Thymus (tissue), 14 donors: Measurements from ENCODE around the gene LRRC34. TPM values are rescaled to one million over a fixed set of nuclear protein-coding genes. Genes with fewer than 3 reads are reported as not detected.

Experiments used
- DNase-seq, 9 donors: peaks; one replicate each; pipeline ENCODE4 v3.0.0-alpha.2; 2013; ENCODE audit warnings: low spot score in 9 of 9, low read depth in 6 of 9, missing footprints in 1 of 9
- H3K27ac ChIP-seq, 2 donors: one replicate each; pipeline ENCODE4 v1.5.1; 2013; ENCODE audit warnings: control low read depth in 1 of 2, low read depth in 1 of 2, low read length in 1 of 2, mild to moderate bottlenecking in 1 of 2, moderate library complexity in 1 of 2
- H3K27me3 ChIP-seq, 2 donors: one replicate each; pipeline ENCODE4 v1.5.1; 2013; ENCODE audit warnings: low read length in 1 of 2; ENCODE audit not compliant: control insufficient read depth in 2 of 2, insufficient read depth in 1 of 2
- H3K36me3 ChIP-seq, 2 donors: one replicate each; pipeline ENCODE4 v1.5.1; 2013; ENCODE audit warnings: low read length in 1 of 2, mild to moderate bottlenecking in 1 of 2, moderate library complexity in 1 of 2; ENCODE audit not compliant: control insufficient read depth in 2 of 2, insufficient read depth in 2 of 2
- H3K4me1 ChIP-seq, 2 donors: one replicate each; pipeline ENCODE4 v1.5.1; 2013; ENCODE audit warnings: low read length in 2 of 2; ENCODE audit not compliant: control insufficient read depth in 2 of 2, insufficient read depth in 2 of 2
- H3K4me3 ChIP-seq, 2 donors: one replicate each; pipeline ENCODE4 v1.5.1; 2013; ENCODE audit warnings: low read length in 2 of 2, control low read depth in 1 of 2, mild to moderate bottlenecking in 1 of 2
- H3K9me3 ChIP-seq, 2 donors: one replicate each; pipeline ENCODE4 v1.5.1; 2013; ENCODE audit warnings: low read length in 1 of 2, mild to moderate bottlenecking in 1 of 2; ENCODE audit not compliant: control insufficient read depth in 2 of 2, insufficient read depth in 1 of 2
- WGBS: extraction: QIAGEN DNeasy Blood & Tissue Kit; methylation state at CpG from one replicate; pipeline ENCODE4 v1.1.7; 2013; 5-methylcytosine and 5-hydroxymethylcytosine counted together
- long read RNA-seq, 10 donors: transcript quantifications; one replicate each; lab custom pipeline, GENCODE V29; 2026
- polyA plus RNA-seq: library from polyadenylated mRNA; stranded (reverse); fragments of 200-250 nt; gene quantifications from one replicate; pipeline ENCODE4 v1.2.3, GENCODE V29; 2013
- total RNA-seq: library from RNA; stranded (reverse); fragments of 120-200 nt; gene quantifications from one replicate; pipeline ENCODE4 v1.2.4, GENCODE V29; 2013
- donor health status: healthy.

The LRRC34 gene
- 5.9 TPM for total RNA-seq
- 2.6 TPM for polyA plus RNA-seq
- long read RNA-seq, donor 1, result 0 reads
- long read RNA-seq, donor 2, result 0 reads
- long read RNA-seq, donor 3, partial matches to known transcripts, result 0 of 1 reads
- long read RNA-seq, donor 3, other reads (novel, unspliced or antisense), result 0 of 1 reads
- long read RNA-seq, donor 4, result 0 reads
- long read RNA-seq, donor 5, partial matches to known transcripts, result 0 of 1 reads
- long read RNA-seq, donor 5, other reads (novel, unspliced or antisense), result 0 of 1 reads
- long read RNA-seq, donor 6, result 0 reads
- long read RNA-seq, donor 7, partial matches to known transcripts, result 0 of 1 reads
- long read RNA-seq, donor 7, other reads (novel, unspliced or antisense), result 0 of 1 reads
- long read RNA-seq, donor 8, result 0 reads
- long read RNA-seq, donor 9, partial matches to known transcripts, result 0 of 1 reads
- long read RNA-seq, donor 9, other reads (novel, unspliced or antisense), result 0 of 1 reads
- long read RNA-seq, donor 10, partial matches to known transcripts, result 0 of 1 reads
- long read RNA-seq, donor 10, other reads (novel, unspliced or antisense), result 0 of 1 reads

GRCh38 chr3:169812332-169813235 lies at the start of gene LRRC34, which contains the start of gene LRRIQ4:
Gene LRRC34, minus strand, starts transcription at chr3:169812904. Its CDS starts 356 bp downstream, at chr3:169812548.
Gene LRRIQ4, plus strand, starts transcription at chr3:169812870. Its CDS starts 9,052 bp downstream, at chr3:169821922.
- 3% methylated on average over 56 of the region's 56 CpGs for WGBS
- H3K27ac ChIP-seq, result peak within 1 kb of the TSS; percentile 80 to 85
- H3K4me3 ChIP-seq, result peak within 1 kb of the TSS; percentile 76 to 84
- no peaks in the 10 kb centered on the region for H3K36me3 ChIP-seq
- peaks cover 10 to 13% of the 10 kb centered on the region in 2 donors for H3K4me1 ChIP-seq
- H3K9me3 ChIP-seq, result peaks cover 0 to 2% of the 10 kb centered on the region in 2 donors
- H3K27me3 ChIP-seq, result peaks cover 0 to 12% of the 10 kb centered on the region in 2 donors
- peak; percentile 38 to 89 (median 72) for DNase-seq

GRCh38 chr3:169861871-169862270 lies 49.2 kb upstream of the LRRC34 start:
- Histone ChIP-seq H3K27ac (no peak overlapping the region), H3K4me3 (no peak overlapping the region), H3K27me3 (peaks cover 2 to 6% of the 10 kb centered on the region in 2 donors), H3K9me3 (no peaks in the 10 kb centered on the region), H3K4me1 (peaks cover 0 to 12% of the 10 kb centered on the region in 2 donors), H3K36me3 (no peaks in the 10 kb centered on the region)
- WGBS, result 98% methylated on average over 5 of the region's 5 CpGs
- no peak for DNase-seq

- 95% methylated on average over 2 of the region's 2 CpGs for WGBS
- no peak for DNase-seq
- Histone ChIP-seq H3K4me1 (no peaks in the 10 kb centered on the region), H3K9me3 (no peaks in the 10 kb centered on the region), H3K36me3 (no peaks in the 10 kb centered on the region), H3K27ac (no peak overlapping the region), H3K27me3 (peaks cover 2 to 9% of the 10 kb centered on the region in 2 donors), H3K4me3 (no peak overlapping the region)
These were observed 45.1 kb upstream of the LRRC34 start for GRCh38 chr3:169857811-169858210.

GRCh38 chr3:169855514-169855913 lies 42.8 kb upstream of the LRRC34 start:
- 97% methylated on average over 3 of the region's 3 CpGs for WGBS
- peaks cover 0 to 5% of the 10 kb centered on the region in 2 donors for H3K27me3 ChIP-seq
- H3K9me3 ChIP-seq, result no peaks in the 10 kb centered on the region
- H3K36me3 ChIP-seq, result no peaks in the 10 kb centered on the region
- no peak overlapping the region for H3K4me3 ChIP-seq
- no peak for DNase-seq
- no peaks in the 10 kb centered on the region for H3K4me1 ChIP-seq
- no peak overlapping the region for H3K27ac ChIP-seq

GRCh38 chr3:169850618-169851017 lies 37.9 kb upstream of the LRRC34 start:
- Histone ChIP-seq H3K4me1 (no peaks in the 10 kb centered on the region), H3K4me3 (no peak overlapping the region), H3K27ac (no peak overlapping the region), H3K27me3 (peaks cover 0 to 3% of the 10 kb centered on the region in 2 donors), H3K9me3 (no peaks in the 10 kb centered on the region), H3K36me3 (no peaks in the 10 kb centered on the region)
- DNase-seq, result no peak

- over 99% methylated on average over 3 of the region's 3 CpGs for WGBS
- no peaks in the 10 kb centered on the region for H3K4me1 ChIP-seq
- DNase-seq, result no peak
- no peak overlapping the region for H3K27ac ChIP-seq
- H3K36me3 ChIP-seq, result no peaks in the 10 kb centered on the region
- H3K4me3 ChIP-seq, result no peak overlapping the region
- peaks cover 0 to under 1% of the 10 kb centered on the region in 2 donors for H3K27me3 ChIP-seq
- H3K9me3 ChIP-seq, result no peaks in the 10 kb centered on the region
These were observed 36.0 kb upstream of the LRRC34 start for GRCh38 chr3:169848741-169849140.

- Histone ChIP-seq H3K4me3 (no peak overlapping the region), H3K36me3 (no peaks in the 10 kb centered on the region), H3K9me3 (no peaks in the 10 kb centered on the region), H3K27ac (no peak overlapping the region), H3K27me3 (no peaks in the 10 kb centered on the region), H3K4me1 (no peaks in the 10 kb centered on the region)
- 72% methylated on average over 4 of the region's 4 CpGs for WGBS
- DNase-seq, result no peak
These were observed 35.2 kb upstream of the LRRC34 start for GRCh38 chr3:169847896-169848295.

- no peak overlapping the region for H3K27ac ChIP-seq
- H3K27me3 ChIP-seq, result no peaks in the 10 kb centered on the region
- no peak for DNase-seq
- 98% methylated on average over 11 of the region's 11 CpGs for WGBS
- H3K9me3 ChIP-seq, result no peaks in the 10 kb centered on the region
- H3K4me3 ChIP-seq, result no peak overlapping the region
- H3K36me3 ChIP-seq, result no peaks in the 10 kb centered on the region
- H3K4me1 ChIP-seq, result no peaks in the 10 kb centered on the region
These were observed 33.9 kb upstream of the LRRC34 start for GRCh38 chr3:169846458-169847193.
